HG03460 (cell line): ENCODE measurements around the gene PARP4.
"Not testable (repeated sequence)": the region's sequence is repeated elsewhere in the genome, so short reads cannot be mapped to it uniquely, and the experiment has no call there.

Experiments used
- ATAC-seq: cut with Tn5 transposase; IDR thresholded peaks from one replicate; pipeline ENCODE4 v1.9.1; 2021; ENCODE audit not compliant: unreplicated experiment

The PARP4 gene

GRCh38 chr13:24454056-24454455 is 58.5 kb downstream of the PARP4 start:
- ATAC-seq = no peak

DNA sequence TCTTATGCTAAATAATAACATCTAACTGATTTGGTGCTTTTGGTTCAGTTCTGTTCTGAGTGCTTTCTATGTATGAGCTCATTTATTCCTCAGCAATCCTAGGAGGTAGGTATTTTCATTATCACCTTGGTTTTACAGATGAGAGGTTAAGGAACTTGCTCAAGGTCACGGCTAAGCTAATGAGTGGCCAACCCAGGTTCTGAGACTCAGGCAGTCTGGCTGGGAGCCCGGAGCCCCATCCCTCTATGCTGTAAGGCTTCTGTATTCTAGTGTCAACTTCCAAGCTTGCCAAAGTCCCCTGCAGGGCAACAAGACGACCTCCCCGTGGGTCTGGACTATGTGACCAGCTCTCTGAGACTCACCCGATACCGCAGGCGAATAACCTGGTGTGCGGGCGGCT is 60.5 kb downstream of the PARP4 start:
- ATAC-seq = no peak

DNA sequence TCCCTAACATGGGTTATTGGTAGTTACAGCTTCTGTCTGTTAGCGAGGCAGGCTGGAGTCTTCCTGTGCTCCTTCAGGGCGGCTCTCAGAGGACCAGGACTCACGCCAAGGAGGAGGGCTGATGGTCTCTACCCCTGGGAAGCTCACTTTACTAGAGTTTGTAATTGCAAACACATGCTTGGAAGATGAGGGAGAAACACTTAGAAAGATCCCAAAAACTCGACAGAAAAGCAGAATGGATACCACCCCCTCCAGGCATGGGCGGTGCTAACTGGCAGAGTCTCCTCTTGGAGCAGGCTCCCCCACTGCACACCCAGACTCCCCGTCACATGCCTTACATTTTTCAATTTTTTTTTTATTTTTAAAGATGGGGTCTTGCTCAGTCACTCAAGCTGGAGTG is 62.0 kb downstream of the PARP4 start:
- ATAC-seq = no peak

DNA sequence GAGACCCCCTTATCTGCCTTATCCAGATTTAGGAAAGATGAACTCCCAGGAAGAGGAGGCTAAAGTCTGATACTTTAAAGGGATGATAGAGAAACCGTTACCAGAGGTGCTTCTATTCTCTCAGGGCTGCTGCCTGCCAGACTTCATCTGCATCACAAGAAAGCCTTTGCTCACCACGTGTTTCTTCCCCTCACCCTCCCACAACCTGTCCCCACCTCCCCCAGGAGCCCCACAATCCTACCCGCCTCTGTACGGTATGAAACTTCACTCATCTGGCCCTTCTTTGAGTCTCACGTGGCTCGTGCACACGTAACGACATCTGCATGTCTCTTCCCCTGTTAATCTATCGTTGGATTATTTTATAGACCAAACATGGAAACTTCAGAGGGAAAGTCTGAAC is 67.7 kb downstream of the PARP4 start:
- ATAC-seq = not testable (repeated sequence)

DNA sequence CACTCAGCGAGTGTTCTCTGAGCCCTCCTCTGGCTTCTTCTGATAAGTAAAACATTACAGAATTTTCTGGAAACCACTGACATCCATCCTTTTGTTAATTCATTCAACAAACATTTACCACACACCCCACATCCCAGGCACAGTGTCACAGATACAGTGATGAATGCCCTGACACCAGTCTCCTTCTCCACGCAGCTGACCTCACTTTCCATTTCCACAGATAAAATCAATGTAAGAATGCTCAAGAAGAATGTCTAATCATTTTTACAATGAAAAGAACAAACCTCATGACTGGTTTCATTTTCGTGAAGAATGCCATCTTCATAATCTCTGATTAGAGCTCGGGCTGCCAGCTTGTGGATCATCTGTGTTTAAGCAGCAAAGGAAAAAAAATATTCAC is 69.2 kb downstream of the PARP4 start:
- no peak for ATAC-seq

GRCh38 chr13:24426045-24426444 is 86.5 kb downstream of the PARP4 start:
- ATAC-seq = not testable (repeated sequence)

- ATAC-seq = not testable (repeated sequence)
Measured at GRCh38 chr13:24419668-24420067, 92.9 kb downstream of the PARP4 start.

DNA sequence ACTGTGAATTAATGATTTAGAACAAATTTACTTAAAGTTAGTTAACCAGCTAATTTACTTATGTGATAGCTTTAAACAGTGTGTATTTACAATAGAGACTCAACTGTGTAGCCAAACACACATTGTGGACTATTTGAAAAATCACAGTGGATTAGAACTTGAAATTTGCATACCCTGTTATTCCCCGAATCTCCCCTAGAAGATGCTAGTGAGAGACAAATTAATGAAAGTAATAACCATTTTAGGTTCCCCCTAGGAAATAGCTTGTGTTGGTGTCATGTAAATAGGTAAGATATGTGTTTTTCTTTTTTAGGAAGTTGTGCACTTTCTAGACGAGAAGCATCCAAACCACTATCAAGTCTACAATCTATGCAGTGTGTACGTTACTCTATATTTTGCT is 104.7 kb downstream of the PARP4 start:
- no peak for ATAC-seq

GRCh38 chr13:24406524-24406923 is 106.1 kb downstream of the PARP4 start:
- ATAC-seq = no peak

- ATAC-seq = no peak
Measured at GRCh38 chr13:24396821-24397220, 115.8 kb downstream of the PARP4 start.

DNA sequence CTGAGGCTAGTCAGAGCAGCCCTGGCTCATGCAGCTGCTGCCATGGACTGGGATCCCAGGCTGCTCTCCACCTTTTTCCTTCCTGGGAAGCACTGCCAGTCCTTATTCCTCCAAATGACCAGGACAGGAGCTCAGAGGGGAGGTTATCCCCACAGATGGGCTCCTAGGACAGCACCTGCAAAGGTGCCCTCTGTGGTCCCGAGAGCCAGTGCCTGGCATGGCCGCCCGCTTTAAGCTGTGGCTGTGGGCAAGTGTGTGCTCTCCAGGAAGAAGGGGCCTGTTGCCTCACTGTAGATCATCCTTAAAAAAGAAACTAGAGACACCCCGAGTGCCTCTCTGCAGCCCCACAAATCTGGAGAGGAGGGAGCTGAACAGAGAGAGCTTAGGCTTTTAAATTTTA is 119.6 kb downstream of the PARP4 start:
- no peak for ATAC-seq

DNA sequence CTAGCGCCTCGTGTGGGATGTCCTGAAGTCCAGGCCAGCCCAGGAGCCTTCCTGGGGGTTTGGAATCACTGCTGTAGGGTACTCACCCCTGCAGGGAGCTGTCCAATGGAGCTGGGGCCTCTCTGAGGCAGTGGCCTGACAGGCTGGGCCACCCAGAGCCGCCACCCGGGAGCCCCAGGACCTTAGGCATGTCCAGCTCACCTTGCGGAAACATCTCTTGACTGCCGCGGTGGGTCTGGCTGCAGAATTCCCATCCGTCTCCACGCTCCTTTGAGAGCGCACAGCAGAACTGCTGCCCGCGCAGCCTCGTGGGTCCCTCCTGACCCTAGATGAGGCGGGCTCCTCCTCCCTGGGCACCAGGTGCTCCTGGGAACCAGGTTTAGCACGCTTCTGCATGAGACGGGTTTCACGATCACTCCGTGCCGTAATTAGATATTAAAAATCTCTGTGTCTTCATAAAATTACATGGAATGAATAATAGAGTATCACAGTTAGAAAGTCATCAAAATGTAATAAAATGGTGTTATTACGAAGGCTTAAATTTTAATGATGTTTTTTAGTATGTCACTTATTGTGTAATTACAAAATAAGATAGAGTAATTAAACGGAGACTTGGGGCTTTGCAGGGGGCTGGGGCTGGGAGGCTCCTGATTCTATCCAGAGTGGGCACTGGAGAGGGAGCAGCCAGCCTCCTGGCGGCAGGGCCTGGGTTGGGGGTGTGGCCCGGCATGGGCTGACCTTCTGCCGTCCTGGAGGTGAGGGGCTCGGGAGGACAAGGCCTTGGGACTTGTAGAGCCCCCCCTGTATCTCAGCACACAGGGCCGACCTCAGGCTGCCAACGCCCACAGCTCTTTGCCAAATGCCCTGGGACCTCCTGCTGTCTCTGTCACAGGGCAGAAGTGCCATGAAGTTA is 120.6 kb downstream of the PARP4 start:
- not testable (repeated sequence) for ATAC-seq

DNA sequence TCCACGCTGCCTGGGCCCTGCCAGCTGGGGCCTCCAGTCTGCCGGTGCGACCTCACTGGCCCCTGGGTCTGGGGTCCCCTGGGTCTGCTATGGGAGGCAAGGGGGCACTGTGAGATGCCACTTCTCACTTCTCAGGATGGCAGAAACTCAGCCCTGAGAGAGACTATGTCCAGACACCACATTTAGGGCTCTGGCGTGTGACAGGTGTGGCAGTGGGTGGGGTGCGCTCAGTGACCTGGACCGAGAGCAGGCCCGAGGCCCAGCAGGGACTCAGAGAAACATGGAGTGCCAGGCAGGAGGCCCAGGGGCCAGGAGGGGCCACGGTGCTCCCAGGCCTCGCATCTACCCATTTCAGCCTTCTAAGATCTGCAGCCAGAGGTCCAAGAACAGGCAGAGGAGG is 121.8 kb downstream of the PARP4 start:
- not testable (repeated sequence) for ATAC-seq

DNA sequence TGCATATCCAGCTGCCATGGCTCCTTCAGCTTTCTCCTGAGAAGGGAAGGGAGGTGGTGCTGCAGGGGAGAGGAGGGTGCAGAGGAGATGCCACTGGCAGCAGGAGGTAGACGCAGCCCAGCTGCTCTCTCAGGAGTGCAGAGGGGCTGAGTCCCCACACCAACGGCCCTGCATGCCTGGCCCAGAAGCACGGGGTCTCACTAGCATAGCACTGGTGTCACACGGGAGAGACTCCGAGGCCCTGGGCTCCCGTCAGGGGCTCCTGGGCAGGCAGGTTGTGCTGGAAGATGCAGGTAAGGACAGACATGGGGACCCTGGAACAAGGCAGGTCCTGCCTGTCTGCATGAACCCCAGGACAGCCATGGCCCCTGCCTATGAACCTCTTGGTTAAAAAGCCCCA is 123.1 kb downstream of the PARP4 start:
- no peak for ATAC-seq

GRCh38 chr13:24388743-24389142 is 123.8 kb downstream of the PARP4 start:
- not testable (repeated sequence) for ATAC-seq

DNA sequence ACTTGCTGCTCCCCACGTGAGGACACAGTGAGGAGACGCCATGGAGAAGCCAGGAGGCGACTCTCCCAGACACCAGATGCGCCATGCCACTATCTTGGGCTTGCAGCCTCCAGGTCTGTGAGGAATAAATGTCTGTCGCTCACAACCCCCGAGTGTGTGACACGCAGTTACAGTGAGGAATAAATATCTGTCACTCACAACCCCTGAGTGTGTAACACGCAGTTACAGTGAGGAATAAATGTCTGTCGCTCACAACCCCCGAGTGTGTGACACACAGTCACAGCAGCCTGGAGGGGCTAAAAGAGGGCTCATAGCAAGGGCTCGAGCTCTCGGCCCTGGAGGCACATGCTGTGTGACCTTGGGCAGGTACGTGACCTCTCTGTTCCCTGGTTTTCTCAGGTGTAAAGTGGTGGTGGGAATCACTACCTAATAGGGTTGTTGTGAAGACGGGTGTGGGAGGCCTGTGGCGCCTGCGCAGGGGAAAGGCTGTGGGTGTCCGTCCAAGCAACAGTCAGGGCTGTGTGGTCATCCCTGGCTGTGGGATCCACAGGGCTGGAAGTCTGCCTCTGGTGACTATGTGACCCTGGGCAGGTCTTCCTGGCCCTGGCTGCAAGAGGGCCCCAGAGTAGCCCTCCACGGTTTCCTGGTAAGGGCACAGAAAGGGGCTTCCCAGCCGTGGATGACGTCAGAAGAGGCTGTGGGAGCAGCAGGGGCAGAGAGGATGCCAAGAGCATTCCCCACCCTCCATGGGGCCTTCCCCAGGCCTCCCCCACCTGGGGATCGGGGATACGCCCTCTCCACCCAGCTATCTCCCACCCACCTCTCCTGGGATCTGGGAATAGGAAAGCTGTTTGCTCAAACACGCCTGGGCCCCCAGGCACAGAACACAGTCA is 125.5 kb downstream of the PARP4 start:
- ATAC-seq = no peak

- ATAC-seq = no peak
Measured at GRCh38 chr13:24385902-24386301, 126.7 kb downstream of the PARP4 start.

GRCh38 chr13:24384946-24385345 is 127.6 kb downstream of the PARP4 start:
- ATAC-seq = not testable (repeated sequence)

DNA sequence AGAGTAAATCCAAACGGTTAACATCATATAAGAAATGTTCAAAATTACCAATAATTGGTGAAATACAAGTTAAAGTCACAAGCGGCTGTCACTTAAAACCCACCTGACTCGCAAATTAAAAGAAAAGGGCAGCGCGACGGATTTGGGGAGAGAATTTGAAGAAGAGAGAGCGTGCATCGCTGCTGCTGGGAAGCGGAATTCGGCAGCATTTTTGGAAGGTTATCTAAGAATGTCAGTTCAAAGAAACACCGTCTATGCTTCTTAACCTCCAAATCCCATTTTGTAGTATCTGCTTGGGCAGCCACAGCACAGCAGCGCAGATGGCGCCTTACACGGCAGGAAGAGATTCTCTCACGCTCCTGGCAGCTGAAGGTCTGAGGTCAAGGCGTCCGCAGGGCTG is 128.5 kb downstream of the PARP4 start:
- not testable (repeated sequence) for ATAC-seq

DNA sequence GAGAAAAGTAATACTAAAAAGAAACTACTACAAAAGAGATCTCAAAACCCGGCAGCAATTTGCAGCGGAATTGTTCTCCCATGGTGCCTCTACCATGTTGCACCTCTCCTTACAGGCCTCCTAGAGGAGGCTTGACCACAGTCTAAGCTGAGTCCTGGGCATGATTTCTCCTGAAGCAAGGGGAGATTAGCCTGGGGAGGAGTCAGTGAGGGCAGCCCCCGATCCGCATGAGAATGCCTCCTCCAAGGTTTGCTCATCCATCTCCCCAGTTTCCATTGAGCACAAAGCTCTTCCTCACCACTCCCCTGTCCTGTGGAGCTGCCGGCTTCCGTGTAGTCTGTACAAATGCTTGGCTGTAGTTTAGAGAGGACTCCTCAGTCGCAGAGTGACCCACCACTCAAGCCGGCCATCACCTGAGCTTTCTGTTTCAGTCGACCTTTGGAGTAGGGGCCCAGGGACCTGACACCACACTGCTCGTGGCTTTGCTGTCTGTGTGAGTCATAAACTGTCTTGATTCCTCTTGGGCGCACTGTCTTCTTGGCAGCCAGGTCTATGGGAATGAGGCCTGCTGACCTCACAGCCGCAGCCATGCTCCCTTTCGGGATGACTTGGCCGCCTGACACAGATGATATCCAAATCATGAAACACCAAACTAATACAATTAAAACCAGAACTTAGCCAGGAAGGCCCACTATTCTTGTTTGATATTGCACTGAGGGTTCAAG is 130.9 kb downstream of the PARP4 start:
- ATAC-seq = no peak

- ATAC-seq = not testable (repeated sequence)
Measured at GRCh38 chr13:24380881-24381280, 131.7 kb downstream of the PARP4 start.
